Activated CD4-positive, alpha-beta T cell treated with anti-CD3 and anti-CD28 coated beads for 1 hour (primary cell): Measurements from ENCODE around the gene ARSB.
"Not testable (repeated sequence)": the region's sequence is repeated elsewhere in the genome, so short reads cannot be mapped to it uniquely, and the experiment has no call there.

Experiments
- DNase-seq: peaks from one replicate; pipeline ENCODE4 v3.0.0-alpha.2; 2020

ARSB gene

GRCh38 chr5:78771260-78772205 lies 213.6 kb downstream of the ARSB start:
- DNase-seq: no peak

GRCh38 chr5:78768781-78769380 lies 216.2 kb downstream of the ARSB start:
- no peak for DNase-seq

DNA sequence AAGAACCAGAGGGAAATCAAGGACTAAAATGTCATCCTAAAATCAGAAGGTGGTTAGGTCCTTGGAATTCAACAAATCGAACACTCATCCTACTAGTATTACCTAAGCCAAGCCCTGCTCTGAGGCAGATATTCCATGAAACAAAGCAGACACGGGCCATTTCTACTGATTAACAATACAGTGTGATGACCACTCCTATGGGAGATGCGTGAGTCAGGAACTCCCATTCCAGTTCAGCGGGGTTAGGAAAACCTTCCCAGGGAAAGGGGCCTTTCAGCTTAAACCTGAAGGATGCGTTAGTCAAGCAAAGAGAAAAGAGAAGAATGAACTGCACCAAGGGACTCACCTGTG lies 218.7 kb downstream of the ARSB start:
- DNase-seq: no peak

GRCh38 chr5:78765756-78766411 lies 219.2 kb downstream of the ARSB start:
- DNase-seq: no peak

DNA sequence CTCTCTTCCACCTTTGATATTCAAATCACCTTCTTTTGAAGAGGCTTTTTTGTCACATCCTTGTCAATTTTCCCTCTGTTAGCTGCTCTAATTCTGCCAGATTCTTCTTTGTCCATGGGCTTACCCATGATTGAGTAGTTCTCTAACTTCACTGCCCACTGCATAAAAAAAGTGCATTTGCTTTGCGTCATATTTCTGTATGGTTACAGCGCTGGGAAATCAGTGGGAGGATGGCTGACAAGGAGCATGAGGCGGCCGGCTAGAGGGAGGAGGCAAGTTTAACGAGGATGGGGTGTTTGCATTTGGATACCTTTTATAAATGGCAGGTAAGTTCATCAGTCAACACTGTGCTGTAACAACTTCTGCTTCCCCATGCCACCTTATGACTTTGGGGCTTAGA lies 220.0 kb downstream of the ARSB start:
- no peak for DNase-seq

DNA sequence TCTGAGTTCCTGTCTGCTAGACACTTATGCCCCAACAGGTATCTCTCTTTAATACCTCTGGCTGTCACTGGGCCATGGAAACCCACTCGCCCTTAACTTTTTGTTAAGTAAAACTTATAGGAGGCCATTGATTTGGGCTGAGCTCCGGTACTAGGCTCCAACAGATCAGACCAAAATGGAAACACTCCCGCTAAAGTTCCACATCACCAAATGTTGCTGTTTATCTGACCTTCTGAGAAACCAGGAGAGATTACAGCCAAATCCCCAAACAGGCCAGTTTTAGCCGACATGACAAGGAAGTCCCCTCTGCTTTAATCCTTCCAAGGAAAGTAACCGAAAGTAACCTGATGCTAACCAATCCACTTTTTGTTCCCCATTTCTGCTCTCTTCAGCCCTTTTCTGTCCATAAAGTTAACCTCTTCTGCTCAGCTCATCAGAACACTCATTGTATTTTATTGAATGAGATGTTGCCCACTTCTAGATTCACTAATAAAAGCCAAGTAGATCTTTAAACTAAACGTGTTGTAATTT lies 221.4 kb downstream of the ARSB start:
- no peak for DNase-seq

DNA sequence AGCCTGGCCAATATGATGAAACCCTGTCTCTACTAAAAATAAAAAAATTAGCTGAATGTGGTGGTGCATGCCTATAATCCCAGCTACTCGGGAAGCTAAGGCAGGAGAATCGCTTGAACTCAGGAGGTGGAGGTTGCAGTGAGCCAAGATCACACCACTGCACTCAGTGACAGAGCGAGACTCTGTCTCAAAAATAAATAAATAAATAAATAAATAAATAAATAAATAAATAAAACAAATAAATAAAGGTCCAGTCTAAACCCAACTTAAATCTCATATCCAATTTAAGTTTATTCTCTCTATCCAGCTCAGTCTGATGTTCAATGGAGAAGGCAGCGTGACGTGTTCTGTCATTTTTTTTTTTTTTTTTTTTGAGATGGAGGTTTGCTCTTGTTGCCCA lies 222.4 kb downstream of the ARSB start:
- DNase-seq: not testable (repeated sequence)

DNA sequence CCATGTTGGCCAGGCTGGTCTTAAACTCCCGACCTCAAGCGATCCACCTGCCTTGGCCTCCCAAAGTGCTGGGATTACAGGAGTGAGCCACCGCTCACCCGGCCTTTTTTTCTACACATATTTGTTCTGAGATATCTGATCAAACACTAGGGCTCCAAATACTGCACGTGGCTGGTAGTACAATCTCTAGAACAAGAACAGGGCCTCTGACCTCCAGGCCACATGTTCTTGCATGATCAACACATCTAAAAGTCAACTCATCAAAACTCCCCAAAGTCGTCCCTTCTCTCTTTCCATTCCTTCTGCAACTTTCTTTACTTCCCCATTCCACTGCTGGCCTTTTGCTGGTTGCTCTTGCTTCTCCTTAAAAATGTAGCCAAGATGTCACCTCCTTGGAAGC lies 223.3 kb downstream of the ARSB start:
- DNase-seq: no peak

DNA sequence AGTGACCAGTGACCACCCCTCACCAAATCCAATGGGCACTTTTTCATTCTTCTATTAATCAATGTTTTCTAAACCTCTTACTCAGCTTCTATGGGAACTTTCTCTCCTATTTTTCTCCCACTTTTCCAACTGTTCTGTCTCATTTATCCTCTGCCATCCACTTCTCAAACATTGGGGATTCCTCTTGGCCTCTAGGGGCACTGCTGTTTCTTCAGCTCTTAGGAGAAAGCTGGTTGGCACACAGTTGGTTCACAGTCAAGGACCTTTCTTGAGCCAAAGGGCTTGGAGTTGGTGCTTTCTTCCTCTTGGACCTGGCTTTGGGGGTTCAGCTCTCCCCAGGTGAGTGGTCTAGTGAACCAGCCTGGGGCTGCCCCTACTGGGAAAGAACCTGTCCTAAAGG lies 224.3 kb downstream of the ARSB start:
- no peak for DNase-seq

GRCh38 chr5:78760366-78760765 lies 224.7 kb downstream of the ARSB start:
- no peak for DNase-seq

- no peak for DNase-seq
Measured at GRCh38 chr5:78758169-78758839, 226.8 kb downstream of the ARSB start.

DNA sequence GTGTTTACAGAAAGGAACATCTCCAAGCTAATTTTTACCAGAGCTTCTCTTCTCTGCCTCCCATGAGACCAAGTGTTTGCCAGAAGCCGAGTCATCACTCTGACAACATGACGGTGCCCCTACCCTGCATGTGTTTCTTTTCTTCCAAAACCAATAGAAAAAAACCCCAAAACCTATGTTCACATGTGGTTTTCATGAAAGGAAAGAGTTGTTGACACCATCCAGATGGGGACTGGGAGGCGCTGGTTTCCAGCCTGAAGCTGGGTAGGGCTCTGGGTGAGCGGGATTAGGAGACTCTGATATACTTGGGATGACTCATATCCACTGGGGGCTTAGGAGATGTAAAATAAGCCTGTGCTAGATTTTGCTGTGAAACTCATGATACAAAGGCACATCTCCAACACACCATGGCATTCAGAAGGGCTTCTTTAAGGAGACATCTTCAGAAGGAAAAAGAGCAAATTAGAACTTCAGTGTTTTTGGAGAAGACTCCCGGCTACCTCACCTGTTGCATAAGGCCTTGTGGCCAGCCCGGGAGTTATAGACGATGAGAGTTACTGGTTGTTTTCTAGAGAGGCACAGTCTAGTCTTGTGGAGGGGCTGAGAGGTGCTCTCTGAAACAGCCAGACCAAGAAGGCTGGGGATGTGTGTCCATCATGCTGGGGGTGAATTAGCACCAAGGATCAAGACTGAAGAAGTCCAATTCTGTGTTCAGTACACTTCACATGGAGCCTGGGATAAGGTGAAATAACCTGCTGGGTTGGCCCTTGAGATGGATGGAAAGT lies 227.6 kb downstream of the ARSB start:
- no peak for DNase-seq

DNA sequence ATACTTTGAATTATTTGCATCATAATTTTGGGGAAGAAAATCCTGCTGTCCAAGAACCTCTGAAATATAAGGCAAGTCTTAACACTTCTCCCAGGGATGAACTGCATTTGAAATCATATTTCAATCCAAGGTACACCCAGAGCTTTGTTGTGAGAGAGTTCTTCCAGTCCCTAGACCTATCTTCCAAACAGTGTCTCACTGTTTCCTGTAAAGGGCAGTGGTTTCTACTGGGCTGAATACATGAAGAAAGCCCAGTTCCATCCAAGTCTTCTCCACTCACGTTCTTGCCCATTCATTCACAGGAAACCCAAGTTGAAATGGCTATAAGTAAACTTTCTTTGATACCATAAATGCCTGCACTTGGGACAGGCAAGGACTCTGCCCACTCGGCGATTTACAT lies 228.3 kb downstream of the ARSB start:
- DNase-seq: no peak

GRCh38 chr5:78755822-78756429 lies 229.2 kb downstream of the ARSB start:
- DNase-seq: no peak

DNA sequence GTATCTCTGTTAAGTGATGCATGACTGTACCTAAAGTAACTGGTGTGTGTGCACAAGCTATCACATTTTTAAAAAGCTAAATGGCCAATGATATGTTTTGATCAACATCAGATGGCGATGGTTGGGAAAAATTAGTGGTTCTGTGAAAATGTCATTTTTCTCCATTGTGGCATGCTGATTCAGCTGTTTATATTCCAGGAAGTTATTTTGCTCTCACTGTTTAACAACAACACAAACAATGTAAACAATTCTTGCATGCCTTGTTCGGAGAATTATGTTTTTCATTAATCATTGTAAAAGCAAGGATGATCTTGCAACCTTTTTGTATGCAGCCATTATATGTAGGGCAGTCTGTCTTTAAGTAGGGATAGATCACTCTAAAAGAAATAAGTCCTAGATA lies 230.5 kb downstream of the ARSB start:
- DNase-seq: no peak

DNA sequence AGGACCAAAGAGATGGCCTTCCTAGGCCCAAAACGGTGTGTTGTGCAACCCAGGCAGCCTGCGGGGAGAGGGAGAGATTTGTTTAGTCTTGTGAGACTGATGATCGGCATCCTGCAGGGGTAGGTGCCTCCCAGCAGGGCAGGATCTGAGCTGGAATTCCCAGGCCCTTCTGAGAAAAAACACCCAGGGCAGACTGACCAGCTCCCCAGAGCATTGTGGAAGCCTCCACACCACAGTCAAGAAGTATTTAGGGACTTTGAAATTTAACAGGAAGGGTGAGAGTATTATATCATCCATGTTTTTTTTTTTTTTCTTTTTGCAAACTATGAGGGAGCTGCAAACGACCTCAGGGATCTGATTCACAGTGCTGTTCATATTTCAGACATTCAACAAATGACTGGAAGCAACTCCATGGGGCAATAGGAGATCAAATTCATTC lies 232.0 kb downstream of the ARSB start:
- DNase-seq: no peak

DNA sequence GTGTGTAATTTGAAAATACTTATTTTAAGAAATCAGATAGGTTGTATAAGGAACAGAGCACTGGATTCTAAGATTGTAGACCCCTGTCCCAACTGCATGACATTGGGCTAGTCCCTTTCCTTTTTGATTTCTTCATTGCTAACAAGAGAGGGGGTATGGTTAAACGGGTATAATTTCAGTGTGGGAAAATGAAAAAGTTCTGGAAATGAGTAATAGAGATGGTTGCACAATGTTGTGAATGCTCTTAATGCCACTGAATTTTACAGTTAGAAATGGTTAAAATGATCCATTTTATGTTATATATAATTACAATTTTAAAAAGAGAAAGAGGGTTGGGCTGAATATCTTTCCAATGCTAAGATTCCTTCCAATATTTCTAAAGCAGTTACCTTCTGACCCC lies 233.2 kb downstream of the ARSB start:
- no peak for DNase-seq

- no peak for DNase-seq
Measured at GRCh38 chr5:78750281-78750680, 234.8 kb downstream of the ARSB start.

DNA sequence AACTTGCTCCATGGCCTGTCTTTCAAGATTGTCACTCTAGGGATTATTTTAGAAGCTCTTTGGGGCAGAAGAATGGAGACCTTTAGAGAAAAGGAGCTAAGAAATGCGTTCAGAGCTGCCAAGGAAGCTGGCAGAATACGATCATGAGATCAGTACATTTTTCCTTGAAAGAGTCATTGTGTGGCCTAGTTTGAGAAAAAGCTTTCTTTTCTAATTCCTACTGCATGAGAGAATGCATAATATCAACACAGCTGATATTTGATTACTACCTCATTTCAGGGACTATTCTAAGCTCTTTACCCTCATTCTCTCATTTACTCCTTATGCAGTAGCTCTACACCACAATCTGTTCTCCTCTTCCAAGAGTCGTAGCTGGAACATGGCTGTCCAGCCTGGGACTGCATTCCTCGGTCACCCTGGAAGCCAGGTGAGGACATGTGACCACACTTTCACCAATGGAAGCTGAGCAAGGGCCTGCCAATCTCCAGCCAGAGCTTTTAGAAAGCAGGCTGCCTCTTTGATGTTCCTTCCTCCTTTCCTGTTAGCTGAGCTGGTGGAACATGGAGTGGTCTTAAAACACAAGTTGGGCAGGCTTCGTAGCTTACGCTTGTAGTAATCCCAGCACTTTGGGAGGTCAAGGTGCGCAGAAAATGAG lies 237.3 kb downstream of the ARSB start:
- no peak for DNase-seq

DNA sequence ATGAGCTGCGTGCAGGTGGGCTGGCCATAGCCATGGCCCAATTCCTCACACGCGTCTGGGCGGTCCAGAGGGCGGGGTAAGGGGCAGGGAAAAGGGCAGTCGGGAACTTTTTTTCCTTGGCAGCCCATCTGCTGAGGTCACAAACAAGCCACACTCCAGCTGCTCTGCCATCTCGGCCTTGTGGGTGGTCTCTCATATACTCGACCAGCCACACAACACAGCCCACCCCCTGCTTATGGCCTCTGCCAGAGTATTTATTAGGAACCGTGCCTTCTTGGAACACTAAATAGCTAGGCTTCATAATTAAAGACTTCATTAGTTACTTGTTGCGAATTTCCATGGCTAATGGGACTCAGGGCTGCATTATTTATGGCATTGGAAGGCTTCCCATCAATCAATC lies 238.1 kb downstream of the ARSB start:
- no peak for DNase-seq

DNA sequence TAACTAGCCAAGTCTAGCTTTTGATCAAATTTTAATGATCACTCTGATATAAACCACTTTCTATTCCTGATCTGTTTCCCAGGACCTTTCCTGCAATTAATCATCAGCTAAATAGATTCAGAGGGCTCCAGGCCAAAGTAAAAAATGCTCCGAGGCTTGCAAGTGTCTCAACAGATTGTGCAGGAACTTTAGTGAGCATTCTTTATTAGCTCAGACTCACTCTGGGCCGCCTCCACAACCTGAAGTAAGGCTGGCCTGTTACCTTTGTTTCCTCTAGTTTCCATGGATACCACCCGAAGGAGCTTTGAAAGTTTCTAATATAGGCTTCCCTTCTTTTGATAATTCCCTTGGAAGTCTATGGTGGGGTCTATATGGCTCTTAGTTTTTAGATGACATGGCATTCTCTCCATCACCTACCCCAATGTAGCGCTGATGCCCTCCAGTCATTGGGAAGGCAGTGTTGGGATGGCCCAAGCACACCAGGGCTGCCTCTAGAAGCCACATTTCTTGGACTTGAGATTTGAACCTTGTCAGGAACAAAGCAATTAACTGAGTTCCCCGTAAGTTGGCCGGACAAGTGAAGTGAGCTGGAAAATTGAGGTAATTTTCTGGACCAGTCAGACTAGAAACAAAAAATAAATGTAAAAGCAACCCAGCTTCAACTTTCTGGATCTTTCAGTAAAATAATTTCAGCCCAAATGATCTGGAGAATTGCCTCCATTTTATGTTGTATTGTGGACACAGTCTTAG lies 238.9 kb downstream of the ARSB start:
- DNase-seq: no peak
